GM12873 (cell line): ENCODE results near the gene FAM118A.

ENCODE experiments used
- CTCF ChIP-seq: IDR thresholded peaks from 2 replicates; pipeline ENCODE4 v1.5.1; 2012; ENCODE audit warnings: low read depth, mild to moderate bottlenecking, moderate library complexity, low read length, control low read depth; ENCODE audit not compliant: insufficient read depth; ENCODE audit errors: missing control alignments

Gene FAM118A

GRCh38 chr22:45309422-45310227 lies at the start of gene FAM118A:
Gene FAM118A (plus strand): TSS chr22:45309934. CDS start chr22:45322380, 12,446 bp downstream.
- TF ChIP-seq CTCF = peak; percentile 4

GRCh38 chr22:45261407-45262088 lies 48.2 kb upstream of the FAM118A start:
- no peak for TF ChIP-seq CTCF

GRCh38 chr22:45262195-45262930 lies 47.4 kb upstream of the FAM118A start:
- no peak for TF ChIP-seq CTCF

GRCh38 chr22:45262931-45263462 lies 46.7 kb upstream of the FAM118A start:
- no peak for TF ChIP-seq CTCF

- TF ChIP-seq CTCF = peak; percentile 64
Observed at GRCh38 chr22:45263463-45264269, 46.1 kb upstream of the FAM118A start.

- no peak for TF ChIP-seq CTCF
Observed at GRCh38 chr22:45265535-45265934, 44.2 kb upstream of the FAM118A start.
